T-helper 9 cell (primary cell): ENCODE data around the gene ADPRHL1.
"Not testable (repeated sequence)": the region's sequence is repeated elsewhere in the genome, so short reads cannot be mapped to it uniquely, and the experiment has no call there.

Source experiments
- DNase-seq: peaks from one replicate; pipeline ENCODE4 v3.0.0-alpha.2; 2020

Gene ADPRHL1

DNA sequence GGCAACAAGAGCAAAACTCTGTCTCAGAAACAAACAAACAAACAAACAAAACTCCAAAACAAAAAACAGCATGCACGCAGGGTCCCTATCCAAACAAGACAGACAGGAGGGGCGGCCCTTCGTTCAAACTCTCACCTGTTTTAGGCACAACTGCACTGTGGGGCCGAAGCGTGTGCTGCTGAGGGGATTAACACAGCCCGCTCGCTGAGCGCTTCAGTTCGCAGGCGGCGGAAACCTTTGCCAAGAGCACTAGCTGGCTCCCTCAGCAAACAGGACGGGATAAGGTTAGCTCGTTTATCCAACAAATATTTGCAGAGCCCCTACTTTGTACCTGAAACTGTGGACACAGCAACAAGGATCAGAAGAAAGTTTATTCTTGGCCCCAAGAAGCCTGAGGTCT is 1.6 kb upstream of the ADPRHL1 start:
- DNase-seq = no peak

DNA sequence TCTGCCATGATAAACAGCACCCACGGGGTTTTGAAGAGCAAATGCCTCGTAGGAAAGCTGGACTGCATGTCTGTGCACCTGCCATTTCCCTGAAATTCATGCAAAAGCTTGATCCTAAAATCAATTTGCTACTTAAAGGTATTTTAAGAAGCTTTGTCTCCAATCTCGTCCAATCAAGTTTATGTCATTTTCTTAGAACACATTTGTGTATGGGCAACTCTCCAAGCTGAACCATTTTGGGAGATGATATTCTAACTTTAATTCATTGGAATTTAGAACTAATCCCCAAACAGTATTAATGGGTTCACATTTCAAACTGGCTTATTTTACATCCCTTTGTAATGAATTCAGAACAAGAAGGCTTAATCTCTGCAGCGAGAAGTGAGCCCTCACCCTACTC is 822 bp downstream of the ADPRHL1 start:
- DNase-seq = no peak

DNA sequence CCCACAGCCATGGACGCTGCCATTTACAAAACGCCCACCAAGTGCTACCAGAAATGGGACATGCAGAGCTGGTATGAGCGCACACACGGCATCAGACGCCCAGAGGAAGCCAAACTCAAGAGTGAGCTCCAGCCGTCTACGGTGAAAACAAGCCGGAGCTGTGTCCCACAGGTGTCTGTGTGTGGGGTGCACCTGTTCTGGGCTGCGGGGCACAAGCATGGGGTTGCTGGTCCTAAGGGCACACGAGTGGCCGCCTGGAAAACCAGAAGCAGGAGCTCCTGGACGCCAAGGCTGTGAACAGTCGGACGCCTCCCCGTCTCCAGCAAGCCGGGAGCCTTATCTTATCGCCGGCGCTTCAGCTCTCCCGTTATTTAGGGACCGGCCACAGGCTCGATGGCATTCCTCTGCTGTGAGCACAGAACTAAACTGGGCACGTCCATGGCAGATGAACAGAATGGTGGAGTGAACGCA is 1.3 kb downstream of the ADPRHL1 start:
- DNase-seq = no peak

DNA sequence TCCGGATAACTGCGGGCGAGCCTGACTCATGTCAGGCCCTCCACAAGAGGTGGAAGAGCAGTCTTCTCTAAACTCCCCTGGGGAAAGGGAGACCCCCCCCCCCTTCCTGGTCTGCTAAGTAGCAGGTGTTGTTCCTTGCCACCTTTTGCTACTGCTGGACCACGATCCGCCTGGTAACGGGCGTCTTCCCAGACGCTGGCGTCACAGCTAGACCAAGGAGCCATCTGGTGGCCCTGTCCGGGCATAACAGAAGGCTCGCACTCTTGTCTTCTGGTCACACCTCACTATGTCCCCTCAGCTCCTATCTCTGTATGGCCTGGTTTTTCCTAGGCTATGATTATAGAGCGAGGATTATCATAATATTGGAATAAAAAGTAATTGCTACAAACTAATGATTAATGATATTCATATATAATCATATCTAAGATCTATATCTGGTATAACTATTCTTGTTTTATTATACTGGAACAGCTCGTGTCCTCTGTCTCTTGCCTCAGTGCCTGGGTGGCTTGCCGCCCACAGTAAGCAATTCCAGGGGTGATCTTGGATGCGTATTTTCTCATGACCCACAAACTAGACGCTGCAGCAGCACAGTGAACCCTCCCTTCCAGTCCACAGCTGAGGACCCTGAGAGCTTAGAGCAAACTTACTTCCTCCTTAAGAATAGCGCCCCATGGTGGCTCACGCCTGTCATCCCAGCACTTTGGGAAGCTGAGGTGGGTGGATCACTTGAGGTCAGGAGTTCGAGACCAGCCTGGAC is 2.2 kb downstream of the ADPRHL1 start:
- DNase-seq = not testable (repeated sequence)

DNA sequence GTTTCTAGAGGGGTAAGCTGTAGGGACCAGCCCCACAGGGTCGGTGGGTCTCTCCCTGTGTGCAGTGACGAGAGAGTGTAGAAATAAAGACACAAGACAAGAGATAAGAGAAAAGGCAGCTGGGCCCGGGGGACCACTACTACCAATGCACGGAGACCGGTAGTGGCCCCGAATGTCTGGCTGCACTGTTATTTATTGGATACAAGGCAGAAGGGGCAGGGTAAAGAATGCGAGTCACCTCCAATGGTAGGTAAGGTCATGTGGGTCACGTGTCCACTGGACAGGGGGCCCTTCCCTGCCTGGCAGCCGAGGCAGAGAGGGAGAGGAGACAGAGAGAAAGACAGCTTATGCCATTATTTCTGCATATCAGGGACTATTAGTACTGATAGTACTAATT is 2.9 kb downstream of the ADPRHL1 start:
- DNase-seq = not testable (repeated sequence)

DNA sequence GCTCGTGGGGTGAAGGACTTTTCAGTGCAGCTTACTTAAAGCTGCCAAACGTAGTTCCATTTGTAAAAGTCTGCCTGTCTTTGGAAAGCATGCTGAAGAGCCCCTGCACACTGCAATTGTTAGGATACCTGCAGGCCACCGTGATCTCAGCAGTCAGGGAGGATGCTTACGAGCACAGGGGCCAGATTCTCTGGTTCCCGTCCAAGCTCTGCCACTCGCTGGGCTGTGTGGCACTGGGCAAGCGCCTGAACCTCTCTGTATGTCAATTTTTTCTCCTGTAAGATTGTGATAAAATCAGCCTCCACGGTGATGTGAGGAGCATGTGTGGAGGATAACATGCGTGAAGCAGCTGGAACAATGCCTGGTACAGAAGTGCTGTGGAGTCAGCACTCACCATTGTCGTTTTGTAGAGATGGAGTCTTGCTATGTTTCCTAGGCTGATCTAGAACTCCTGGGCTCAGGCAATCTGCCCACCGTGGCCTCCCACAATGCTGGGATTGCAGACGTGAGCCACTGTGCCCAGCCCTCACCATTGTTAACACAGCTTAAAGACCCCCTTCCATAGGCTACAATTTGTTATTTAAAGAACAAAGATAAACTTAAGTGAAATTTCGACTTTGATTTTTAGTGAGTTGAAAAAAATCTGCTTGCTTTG is 3.5 kb downstream of the ADPRHL1 start:
- DNase-seq = no peak

DNA sequence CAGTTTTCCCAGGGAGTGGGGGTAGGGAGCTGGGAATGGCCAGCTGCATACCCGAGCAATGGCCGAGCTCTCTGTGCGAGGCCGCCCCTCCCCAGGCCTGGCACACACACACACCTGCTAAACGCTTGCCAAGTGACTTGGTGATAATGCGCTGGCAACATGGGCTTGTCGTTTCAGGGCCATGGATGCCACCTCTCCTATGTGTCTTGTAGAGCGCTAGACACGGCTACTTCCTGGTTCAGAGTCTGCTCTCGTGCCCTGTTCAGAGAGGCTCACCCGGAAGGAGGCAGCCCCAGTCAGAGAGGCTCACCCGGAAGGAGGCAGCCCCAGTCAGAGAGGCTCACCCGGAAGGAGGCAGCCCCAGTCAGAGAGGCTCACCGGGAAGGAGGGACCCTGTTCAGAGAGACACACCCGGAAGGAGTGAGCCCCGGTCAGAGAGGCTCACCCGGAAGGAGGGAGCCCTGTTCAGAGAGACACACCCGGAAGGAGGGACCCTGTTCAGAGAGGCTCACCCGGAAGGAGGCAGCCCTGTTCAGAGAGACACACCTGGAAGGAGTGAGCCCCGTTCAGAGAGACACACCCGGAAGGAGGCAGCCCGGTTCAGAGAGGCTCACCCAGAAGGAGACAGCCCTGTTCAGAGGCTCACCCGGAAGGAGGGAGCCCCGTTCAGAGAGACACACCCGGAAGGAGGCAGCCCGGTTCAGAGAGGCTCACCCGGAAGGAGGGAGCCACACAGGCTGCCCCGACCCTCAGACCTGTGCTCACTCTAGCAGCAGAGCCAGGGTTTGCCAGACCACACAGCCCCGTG is 4.2 kb downstream of the ADPRHL1 start:
- DNase-seq = peak; percentile 20

DNA sequence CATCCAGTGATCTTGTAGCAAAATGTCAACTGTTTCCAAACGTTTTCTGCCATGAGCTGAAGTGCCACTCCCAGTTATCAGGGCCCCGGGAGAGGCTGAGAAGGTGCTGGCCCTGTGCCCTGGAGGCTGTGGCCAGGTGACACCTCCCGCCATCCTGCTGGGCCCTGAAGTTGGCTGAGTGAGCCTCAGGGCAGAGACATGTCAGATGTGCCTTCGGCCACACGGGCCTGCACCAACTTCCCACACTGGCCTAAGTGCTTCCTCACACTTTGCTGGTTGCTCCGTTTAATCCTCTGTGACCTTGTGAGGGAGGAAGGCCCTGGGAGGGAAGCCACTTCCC is 4.8 kb downstream of the ADPRHL1 start:
- no peak for DNase-seq

DNA sequence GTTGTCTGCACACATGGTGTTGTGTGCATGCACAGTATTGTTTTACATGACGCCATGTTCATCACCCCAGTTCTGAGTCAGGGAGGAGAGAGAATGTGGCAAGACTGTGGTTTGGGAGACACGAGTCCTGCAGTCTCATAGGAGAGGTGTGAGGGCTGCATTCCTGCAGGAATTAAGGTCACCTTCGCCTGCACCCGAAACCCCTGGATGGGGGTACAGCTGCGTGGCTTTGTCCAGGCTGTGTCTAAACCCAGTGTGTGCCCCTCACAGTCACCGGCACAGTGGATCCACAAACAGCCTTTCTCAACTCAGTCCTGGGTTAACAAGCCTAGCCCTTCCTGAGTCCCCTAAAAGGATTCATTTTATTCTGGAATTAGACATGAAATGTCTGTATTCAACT is 5.7 kb downstream of the ADPRHL1 start:
- no peak for DNase-seq

DNA sequence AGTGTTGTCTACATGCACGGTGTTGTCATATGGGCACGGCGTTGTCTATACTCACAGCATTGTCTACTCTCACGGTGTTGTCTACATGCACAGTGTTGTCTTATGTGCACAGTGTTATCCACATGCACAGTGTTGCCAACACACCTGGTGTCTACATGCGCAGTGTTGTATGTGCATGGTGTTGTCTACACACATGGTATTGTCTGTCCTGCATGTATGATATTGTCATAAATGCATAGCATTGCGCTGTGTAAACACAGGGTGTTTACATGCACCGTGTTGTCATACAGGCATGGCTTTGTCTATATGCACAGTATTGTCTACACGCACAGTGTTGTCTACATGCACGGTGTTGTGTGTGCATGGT is 6.8 kb downstream of the ADPRHL1 start:
- no peak for DNase-seq

DNA sequence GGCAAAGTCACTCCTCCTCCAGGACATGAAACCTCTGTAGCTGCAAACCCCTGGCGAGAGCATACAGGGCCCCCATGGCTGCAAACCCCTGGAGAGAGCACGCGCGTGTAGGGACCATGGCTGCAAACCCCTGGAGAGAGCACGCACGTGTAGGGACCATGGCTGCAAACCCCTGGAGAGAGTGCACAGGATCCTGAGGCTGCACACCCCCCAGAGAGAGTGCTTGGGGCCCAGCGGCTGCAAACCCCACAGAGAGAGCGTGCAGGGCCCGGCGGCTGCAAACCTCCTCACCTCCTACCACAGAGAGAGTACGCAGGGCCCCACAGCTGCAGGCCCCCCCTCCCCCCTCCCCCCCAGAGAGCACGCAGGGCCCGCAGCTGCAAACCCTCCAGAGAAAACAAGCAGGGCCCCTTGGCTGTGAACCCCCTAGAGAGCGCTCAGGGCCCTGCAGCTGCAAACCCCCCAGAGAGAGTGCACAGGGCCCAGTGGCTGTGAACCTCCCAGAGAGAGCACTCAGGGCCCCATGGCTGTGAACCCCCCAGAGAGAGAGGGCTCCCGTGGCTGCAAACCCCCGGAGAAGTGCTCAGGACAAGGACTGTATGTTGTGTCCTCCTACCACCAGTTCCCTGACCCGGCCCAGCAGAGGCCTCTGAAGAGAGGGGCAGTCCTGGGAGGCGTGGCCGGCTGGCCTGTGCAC is 7.3 kb downstream of the ADPRHL1 start:
- DNase-seq = no peak

DNA sequence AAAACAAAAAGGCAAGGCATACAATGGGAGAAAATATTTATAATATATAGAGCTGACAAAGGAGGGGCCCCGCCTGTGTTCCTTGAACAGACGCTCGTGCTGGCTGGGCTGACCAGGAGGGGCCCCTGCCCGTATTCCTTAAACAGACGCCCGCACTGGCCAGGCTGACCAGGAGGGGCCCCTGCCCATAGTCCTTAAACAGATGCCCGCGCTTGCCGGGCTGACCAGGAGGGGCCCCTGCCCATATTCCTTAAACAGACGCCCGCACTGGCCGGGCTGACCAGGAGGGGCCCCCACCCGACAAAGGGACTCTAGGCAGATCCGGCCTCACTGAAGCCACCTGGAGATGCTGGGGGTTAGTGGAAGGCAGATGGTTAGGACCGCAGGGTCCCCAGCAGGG is 9.3 kb downstream of the ADPRHL1 start:
- DNase-seq = no peak

DNA sequence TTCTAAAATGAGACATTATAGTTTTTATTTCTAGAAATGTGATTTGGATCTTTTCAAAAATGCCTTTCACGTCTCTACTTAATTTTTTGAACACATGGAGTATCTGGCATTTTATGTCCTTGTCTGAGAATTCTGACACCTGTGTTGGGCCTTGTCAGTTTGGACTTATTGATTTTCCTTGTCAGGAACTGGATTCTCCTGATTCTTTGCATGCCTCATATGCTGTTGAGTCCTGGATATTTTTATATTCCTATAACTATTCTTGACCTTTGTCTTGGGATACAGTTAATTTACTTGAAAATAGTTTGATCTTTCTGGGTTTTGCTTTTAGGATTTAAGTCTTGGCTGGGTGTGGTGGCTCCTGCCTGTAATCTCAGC is 10.3 kb downstream of the ADPRHL1 start:
- DNase-seq = no peak

DNA sequence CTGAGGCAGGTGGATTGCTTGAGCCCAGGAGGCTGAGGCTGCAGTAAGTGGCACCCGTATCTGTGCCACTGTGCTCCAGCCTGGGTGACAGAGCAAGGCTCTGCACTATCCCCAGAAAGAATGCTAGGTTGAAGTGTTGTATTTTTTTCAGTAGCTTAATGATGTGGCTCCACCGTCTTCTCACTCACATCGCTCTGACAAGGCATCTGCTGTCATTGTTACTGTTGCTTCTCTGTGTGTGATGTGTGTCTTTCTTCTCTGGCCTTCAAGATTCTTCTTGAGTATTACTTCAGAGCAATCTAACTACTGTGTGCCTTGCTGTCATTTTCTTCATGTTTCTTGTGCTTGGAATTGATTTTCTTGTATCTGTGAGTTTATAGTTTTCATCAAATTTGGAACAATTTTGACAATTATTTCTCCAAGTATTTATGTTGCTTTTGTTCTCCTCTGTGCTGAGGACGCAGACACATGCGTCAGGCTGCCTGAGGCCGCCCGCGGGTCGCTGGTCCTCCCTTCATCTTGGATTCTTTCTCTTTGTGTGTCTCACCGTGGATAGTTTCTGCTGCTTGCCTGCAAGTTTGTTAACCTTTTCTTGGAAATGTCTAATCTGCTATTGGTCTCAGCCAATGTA is 10.8 kb downstream of the ADPRHL1 start:
- no peak for DNase-seq

DNA sequence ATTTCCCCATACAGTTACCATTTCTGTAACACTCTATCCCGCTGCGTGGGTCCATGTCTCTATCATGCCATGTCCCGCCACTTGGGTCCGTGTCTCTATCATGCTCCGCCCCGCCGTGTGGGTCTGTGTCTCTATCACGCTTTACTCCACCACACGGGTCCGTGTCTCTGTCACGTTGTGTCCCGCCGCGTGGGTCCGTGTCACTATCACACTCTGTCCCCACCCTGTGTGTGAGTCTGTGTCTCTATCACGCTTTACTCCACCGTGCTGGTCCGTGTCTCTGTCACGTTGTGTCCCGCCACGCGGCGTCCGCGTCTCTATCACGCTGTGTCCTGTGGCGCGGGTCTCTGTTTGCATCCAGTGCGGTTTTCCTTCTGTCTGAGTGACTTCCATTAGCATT is 11.6 kb downstream of the ADPRHL1 start:
- no peak for DNase-seq

DNA sequence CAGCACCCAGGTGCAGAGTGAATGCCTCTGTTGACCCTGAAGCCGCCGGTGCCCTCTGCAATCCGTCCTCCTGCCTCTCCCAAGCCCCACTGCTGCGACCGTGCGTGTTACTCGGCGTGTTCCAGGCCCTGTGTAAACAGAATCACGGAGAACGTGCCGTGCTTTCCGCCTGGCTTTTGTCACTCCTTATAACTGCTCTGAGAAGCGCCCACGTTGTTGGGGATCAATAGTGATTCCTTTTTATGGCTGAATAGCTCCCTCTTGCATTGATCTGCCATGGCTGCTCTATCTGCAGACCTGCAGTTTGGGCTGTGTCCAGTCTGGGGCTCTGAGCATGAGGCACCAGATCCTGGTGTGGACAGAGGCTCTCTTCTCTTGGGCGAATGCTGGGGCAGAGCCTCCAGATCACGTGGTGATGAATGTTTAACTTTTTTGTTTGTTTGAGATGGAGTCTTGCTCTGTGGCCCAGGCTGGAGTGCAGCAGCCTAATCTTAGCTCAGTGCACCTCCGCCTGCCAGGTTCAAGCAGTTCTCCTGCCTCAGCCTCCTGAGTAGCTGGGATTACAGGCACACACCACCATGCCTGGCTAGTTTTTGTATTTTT is 15.8 kb downstream of the ADPRHL1 start:
- DNase-seq = no peak

DNA sequence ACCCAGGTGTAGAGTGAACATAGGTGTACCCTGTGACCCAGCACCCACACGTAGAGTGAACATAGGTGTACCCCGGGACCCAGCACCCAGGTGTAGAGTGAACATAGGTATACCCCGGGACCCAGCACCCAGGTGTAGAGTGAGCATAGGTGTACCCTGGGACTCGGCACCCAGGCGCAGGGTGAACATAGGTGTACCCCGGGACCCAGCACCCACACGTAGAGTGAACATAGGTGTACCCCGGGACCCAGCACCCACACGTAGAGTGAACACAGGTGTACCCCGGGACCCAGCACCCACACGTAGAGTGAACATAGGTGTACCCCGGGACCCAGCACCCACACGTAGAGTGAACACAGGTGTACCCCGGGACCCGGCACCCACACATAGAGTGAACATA is 16.4 kb downstream of the ADPRHL1 start:
- not testable (repeated sequence) for DNase-seq

DNA sequence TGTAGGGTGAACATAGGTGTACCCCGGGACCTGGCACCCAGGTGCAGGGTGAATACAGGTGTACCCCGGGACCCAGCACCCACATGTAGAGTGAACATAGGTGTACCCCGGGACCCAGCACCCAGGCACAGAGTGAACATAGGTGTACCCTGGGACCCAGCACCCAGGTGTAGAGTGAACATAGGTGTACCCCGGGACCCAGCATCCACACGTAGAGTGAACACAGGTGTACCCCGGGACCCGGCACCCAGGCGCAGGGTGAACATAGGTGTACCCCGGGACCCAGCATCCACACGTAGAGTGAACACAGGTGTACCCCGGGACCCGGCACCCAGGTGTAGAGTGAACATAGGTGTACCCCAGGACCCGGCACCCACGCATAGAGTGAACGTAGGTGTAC is 17.4 kb downstream of the ADPRHL1 start:
- not testable (repeated sequence) for DNase-seq

DNA sequence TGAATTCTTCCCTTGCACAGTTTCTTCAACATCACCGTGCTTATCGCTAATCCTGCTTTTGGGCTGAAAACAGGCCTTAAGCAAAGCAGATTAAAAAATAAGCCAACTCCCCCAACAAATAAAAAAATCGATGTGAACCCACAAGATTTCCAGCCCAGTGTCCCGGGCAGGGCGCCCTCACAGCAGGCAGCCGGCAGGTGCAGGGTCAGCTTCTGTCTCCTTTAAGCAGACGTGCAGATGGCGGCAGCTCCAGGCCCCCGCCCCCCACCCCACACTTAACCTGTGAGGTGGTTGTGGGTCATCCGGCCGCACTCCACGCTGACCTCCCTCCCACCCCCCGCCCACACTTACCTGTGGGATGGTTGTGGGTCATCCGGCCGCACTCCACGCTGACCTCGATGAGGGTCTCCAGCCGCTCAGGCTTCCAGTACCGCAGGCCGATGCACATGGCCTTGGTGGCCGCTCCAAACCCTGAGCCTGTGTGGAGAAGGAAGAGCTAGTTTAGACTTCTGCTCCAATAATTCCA is 19.8 kb downstream of the ADPRHL1 start:
- DNase-seq = no peak

DNA sequence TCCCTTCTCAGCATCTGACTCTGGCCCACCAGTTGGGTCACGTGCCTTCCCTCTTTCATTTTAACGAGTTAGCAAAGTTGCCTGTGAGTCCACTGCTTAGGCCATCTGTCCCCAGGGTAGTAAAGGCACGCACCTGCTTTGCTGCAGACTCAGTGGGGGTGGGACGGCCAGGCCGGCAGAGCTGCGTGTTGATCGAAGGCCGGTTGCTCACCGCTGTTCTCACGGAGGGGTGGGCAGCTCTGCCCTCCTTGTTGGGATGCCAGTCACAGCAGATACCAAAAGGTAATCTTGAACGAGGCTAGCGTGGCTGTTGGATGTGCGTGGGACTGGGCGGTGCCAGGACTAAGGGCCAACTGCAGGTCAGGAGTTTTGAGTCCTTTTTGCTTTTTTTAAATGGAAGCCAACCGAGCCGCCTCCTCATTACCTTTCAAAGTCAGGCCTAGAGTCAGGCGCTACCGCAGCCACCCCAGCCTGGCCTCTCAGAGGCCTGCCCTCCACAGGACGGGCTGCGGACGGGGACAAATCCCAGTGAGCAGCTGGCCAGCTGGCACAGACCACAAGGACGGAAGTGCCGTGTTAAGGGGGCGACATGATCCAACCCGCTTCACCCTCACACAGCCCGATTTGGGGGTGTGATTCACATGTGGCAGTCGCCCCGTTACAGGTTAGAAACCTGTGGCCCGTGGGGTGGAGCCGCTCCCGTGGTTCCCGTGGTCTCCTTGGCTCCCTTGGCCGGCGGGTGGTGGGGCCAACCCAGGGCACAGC is 20.6 kb downstream of the ADPRHL1 start:
- DNase-seq = no peak

DNA sequence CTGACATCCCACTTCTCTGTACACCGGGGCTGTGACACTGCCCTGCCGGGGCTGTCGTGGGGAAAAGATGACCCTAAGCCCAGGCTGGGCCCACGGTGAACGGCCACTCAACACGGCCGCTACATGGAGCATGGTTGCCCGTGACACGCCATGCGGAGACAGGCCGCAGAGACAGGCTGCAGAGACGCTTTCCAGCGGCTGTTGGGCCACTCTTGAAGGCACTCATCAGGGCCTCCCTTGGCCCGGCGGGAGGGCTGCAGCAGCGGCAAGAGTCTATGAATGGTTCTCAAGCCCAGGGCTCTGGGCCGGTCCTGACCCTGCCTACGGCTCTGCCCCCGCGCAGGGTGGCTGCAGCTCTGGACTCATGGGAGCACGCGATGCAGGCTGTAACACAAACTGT is 22.1 kb downstream of the ADPRHL1 start:
- no peak for DNase-seq
